ENCODE data around the gene CHD6. TPM values are rescaled to one million over a fixed set of nuclear protein-coding genes. Genes with fewer than 3 reads are reported as not detected.
A peak's percentile ranks its signal among the peaks of the same experiment; 100 is the strongest.

CHD6 gene
- total and polyA plus RNA-seq, 2 experiments from 2014 or later, result 41.0 to 158 TPM

DNA sequence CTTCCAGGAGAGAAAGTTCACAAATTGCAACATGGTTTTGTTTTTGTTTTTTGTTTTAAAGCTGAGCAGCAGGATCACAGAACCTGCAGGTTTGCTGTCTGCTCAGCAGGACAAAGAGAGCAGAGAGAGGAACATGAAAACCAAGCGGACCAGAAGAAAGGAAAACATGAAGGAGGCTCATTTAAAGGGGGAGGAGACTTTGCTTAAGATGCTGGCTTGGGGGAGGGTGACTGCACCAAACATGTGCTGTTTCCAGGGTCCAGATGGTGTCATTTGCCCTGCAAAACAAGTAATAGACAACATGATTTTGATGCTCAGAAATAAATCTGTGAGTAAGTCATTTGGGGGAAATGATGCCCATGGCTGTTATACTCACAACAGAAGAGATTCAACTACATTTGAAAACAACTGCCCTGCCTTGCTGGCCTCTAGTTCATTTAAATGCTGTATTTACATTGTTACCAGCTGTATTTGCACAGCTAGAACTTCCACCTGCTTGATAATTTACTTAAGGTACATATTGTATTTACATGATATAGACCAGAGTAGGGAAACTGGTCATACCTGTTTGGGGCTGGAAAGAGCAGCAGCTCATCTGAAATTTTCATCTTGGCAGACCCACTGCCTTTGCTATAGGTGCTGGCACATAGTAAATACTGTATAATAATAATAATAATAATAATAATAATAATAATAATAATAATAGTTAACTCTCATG lies 32.2 kb upstream of the CHD6 start:
- no peaks in the 10 kb centered on the region for H3K27me3 Mint-ChIP-seq (ENCODE audit: insufficient read depth, low read depth, poor library complexity)
- H3K4me2 ChIP-seq, result peak overlapping the region; percentile 73
- H4K20me1 ChIP-seq (replicated peaks; ENCODE audit: insufficient read depth), result no peaks in the 10 kb centered on the region
- ATAC-seq (peak; percentile 35), DNase-seq (ENCODE audit: low spot score) (peak; percentile 27)
- H3K4me1 ChIP-seq (ENCODE audit: insufficient read depth), result peaks cover 23% of the 10 kb centered on the region
- H2AFZ ChIP-seq, result peak overlapping the region; percentile 100
- H3K36me3 ChIP-seq (ENCODE audit: insufficient read depth), result no peaks in the 10 kb centered on the region
- TF ChIP-seq, protein P1, sequence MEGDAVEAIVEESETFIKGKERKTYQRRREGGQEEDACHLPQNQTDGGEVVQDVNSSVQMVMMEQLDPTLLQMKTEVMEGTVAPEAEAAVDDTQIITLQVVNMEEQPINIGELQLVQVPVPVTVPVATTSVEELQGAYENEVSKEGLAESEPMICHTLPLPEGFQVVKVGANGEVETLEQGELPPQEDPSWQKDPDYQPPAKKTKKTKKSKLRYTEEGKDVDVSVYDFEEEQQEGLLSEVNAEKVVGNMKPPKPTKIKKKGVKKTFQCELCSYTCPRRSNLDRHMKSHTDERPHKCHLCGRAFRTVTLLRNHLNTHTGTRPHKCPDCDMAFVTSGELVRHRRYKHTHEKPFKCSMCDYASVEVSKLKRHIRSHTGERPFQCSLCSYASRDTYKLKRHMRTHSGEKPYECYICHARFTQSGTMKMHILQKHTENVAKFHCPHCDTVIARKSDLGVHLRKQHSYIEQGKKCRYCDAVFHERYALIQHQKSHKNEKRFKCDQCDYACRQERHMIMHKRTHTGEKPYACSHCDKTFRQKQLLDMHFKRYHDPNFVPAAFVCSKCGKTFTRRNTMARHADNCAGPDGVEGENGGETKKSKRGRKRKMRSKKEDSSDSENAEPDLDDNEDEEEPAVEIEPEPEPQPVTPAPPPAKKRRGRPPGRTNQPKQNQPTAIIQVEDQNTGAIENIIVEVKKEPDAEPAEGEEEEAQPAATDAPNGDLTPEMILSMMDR (conservative IDR thresholded peaks at IDR 0.05; ENCODE audit: low read depth in 2 of 2), result no peak
- TF ChIP-seq ZNF331 (CRISPR knock-in tag; IDR thresholded peaks at IDR 0.05; ENCODE audit: low read depth) (no peak), EZH2 (IDR thresholded peaks at IDR 0.05; ENCODE audit: low read depth, unreplicated experiment) (no peak), STAT1 (IDR thresholded peaks at IDR 0.05; ENCODE audit: unreplicated experiment) (no peak), JUNB (IDR thresholded peaks at IDR 0.05; ENCODE audit: unreplicated experiment) (no peak), CREB1 (CRISPR knock-in tag; IDR thresholded peaks at IDR 0.05; ENCODE audit: low read depth) (no peak), ZNF114 (CRISPR knock-in tag; IDR thresholded peaks at IDR 0.05) (no peak), EZH2phosphoT487 (IDR thresholded peaks at IDR 0.05; ENCODE audit: unreplicated experiment) (no peak), POLR2AphosphoS5 (IDR thresholded peaks at IDR 0.05; ENCODE audit: low read depth) (no peak), NANOG (IDR thresholded peaks at IDR 0.05; ENCODE audit: borderline replicate concordance) (no peak)
- TF ChIP-seq, protein P2, sequence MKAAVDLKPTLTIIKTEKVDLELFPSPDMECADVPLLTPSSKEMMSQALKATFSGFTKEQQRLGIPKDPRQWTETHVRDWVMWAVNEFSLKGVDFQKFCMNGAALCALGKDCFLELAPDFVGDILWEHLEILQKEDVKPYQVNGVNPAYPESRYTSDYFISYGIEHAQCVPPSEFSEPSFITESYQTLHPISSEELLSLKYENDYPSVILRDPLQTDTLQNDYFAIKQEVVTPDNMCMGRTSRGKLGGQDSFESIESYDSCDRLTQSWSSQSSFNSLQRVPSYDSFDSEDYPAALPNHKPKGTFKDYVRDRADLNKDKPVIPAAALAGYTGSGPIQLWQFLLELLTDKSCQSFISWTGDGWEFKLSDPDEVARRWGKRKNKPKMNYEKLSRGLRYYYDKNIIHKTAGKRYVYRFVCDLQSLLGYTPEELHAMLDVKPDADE (IDR thresholded peaks at IDR 0.05), result no peak
- TF ChIP-seq, protein P3, sequence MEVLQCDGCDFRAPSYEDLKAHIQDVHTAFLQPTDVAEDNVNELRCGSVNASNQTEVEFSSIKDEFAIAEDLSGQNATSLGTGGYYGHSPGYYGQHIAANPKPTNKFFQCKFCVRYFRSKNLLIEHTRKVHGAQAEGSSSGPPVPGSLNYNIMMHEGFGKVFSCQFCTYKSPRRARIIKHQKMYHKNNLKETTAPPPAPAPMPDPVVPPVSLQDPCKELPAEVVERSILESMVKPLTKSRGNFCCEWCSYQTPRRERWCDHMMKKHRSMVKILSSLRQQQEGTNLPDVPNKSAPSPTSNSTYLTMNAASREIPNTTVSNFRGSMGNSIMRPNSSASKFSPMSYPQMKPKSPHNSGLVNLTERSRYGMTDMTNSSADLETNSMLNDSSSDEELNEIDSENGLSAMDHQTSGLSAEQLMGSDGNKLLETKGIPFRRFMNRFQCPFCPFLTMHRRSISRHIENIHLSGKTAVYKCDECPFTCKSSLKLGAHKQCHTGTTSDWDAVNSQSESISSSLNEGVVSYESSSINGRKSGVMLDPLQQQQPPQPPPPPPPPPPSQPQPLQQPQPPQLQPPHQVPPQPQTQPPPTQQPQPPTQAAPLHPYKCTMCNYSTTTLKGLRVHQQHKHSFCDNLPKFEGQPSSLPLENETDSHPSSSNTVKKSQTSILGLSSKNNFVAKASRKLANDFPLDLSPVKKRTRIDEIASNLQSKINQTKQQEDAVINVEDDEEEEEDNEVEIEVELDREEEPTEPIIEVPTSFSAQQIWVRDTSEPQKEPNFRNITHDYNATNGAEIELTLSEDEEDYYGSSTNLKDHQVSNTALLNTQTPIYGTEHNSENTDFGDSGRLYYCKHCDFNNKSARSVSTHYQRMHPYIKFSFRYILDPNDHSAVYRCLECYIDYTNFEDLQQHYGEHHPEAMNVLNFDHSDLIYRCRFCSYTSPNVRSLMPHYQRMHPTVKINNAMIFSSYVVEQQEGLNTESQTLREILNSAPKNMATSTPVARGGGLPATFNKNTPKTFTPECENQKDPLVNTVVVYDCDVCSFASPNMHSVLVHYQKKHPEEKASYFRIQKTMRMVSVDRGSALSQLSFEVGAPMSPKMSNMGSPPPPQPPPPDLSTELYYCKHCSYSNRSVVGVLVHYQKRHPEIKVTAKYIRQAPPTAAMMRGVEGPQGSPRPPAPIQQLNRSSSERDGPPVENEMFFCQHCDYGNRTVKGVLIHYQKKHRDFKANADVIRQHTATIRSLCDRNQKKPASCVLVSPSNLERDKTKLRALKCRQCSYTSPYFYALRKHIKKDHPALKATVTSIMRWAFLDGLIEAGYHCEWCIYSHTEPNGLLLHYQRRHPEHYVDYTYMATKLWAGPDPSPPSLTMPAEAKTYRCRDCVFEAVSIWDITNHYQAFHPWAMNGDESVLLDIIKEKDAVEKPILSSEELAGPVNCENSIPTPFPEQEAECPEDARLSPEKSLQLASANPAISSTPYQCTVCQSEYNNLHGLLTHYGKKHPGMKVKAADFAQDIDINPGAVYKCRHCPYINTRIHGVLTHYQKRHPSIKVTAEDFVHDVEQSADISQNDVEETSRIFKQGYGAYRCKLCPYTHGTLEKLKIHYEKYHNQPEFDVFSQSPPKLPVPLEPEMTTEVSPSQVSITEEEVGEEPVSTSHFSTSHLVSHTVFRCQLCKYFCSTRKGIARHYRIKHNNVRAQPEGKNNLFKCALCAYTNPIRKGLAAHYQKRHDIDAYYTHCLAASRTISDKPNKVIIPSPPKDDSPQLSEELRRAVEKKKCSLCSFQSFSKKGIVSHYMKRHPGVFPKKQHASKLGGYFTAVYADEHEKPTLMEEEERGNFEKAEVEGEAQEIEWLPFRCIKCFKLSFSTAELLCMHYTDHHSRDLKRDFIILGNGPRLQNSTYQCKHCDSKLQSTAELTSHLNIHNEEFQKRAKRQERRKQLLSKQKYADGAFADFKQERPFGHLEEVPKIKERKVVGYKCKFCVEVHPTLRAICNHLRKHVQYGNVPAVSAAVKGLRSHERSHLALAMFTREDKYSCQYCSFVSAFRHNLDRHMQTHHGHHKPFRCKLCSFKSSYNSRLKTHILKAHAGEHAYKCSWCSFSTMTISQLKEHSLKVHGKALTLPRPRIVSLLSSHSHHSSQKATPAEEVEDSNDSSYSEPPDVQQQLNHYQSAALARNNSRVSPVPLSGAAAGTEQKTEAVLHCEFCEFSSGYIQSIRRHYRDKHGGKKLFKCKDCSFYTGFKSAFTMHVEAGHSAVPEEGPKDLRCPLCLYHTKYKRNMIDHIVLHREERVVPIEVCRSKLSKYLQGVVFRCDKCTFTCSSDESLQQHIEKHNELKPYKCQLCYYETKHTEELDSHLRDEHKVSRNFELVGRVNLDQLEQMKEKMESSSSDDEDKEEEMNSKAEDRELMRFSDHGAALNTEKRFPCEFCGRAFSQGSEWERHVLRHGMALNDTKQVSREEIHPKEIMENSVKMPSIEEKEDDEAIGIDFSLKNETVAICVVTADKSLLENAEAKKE (CRISPR knock-in tag; IDR thresholded peaks at IDR 0.05), result no peak
- TF ChIP-seq, protein P4, sequence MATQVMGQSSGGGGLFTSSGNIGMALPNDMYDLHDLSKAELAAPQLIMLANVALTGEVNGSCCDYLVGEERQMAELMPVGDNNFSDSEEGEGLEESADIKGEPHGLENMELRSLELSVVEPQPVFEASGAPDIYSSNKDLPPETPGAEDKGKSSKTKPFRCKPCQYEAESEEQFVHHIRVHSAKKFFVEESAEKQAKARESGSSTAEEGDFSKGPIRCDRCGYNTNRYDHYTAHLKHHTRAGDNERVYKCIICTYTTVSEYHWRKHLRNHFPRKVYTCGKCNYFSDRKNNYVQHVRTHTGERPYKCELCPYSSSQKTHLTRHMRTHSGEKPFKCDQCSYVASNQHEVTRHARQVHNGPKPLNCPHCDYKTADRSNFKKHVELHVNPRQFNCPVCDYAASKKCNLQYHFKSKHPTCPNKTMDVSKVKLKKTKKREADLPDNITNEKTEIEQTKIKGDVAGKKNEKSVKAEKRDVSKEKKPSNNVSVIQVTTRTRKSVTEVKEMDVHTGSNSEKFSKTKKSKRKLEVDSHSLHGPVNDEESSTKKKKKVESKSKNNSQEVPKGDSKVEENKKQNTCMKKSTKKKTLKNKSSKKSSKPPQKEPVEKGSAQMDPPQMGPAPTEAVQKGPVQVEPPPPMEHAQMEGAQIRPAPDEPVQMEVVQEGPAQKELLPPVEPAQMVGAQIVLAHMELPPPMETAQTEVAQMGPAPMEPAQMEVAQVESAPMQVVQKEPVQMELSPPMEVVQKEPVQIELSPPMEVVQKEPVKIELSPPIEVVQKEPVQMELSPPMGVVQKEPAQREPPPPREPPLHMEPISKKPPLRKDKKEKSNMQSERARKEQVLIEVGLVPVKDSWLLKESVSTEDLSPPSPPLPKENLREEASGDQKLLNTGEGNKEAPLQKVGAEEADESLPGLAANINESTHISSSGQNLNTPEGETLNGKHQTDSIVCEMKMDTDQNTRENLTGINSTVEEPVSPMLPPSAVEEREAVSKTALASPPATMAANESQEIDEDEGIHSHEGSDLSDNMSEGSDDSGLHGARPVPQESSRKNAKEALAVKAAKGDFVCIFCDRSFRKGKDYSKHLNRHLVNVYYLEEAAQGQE (IDR thresholded peaks at IDR 0.05; ENCODE audit: unreplicated experiment), result no peak
- peak overlapping the region; percentile 31 for H3K4me3 ChIP-seq
- no peaks in the 10 kb centered on the region for H3K27me3 ChIP-seq (ENCODE audit: insufficient read depth)
- H3F3A ChIP-seq (replicated peaks; ENCODE audit: low read depth), result no peaks in the 10 kb centered on the region
- H3K36me3 Mint-ChIP-seq (ENCODE audit: low read depth), result no peaks in the 10 kb centered on the region
- H3K9me2 ChIP-seq (ENCODE audit: insufficient read depth), result 0 out of 2 replicates have a peak, but pooled peaks cover under 1% of the 10 kb centered on the region
- H3K79me2 ChIP-seq (replicated peaks; ENCODE audit: insufficient read depth), result no peaks in the 10 kb centered on the region
- peak overlapping the region; percentile 81 for H3K27ac Mint-ChIP-seq
- H3K9me3 Mint-ChIP-seq, result no peaks in the 10 kb centered on the region
- H3K4me1 Mint-ChIP-seq, result peaks cover 32% of the 10 kb centered on the region
- peak overlapping the region; percentile 26; the same call in 2 of the 3 replicates for H3K4me3 Mint-ChIP-seq
- H3K27ac ChIP-seq (ENCODE audit: low read depth), result no peak overlapping the region
